NCI-H345 (cell line): ENCODE data around the gene SLC35F1.

Experiments
- DNase-seq: peaks from one replicate; lab custom pipeline; 2025; lab: John Stamatoyannopoulos, UW

Gene SLC35F1

GRCh38 chr6:118122801-118123200, 215.7 kb downstream of the SLC35F1 start:
- no peak for DNase-seq

DNA sequence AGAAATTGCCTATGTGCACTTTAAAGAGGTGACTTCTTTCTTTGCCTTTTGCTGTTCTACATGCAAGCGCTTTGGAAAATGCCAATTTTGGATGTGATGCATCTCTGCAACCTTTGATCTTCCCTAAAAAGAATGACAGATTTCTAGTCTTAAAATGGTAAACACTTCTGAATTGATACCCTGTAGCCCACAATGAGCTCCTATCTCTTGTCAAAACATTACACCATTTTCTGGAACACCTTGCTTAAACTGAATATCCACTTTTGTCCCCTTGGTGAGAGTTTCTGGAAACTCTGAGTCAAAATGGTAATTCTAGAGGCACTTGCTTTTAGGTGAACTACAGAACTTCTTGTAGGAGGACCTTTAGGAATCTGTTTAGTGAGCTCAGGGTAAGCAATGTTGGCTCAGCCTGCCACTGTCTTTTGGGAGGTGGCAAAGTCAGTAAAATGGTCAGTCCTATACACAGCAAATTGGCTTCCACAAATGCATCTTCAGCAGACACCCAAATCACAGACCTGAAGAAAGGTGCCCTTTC, 216.5 kb downstream of the SLC35F1 start:
- DNase-seq, result no peak

- no peak for DNase-seq
These were observed 217.8 kb downstream of the SLC35F1 start for GRCh38 chr6:118124851-118125250.

DNA sequence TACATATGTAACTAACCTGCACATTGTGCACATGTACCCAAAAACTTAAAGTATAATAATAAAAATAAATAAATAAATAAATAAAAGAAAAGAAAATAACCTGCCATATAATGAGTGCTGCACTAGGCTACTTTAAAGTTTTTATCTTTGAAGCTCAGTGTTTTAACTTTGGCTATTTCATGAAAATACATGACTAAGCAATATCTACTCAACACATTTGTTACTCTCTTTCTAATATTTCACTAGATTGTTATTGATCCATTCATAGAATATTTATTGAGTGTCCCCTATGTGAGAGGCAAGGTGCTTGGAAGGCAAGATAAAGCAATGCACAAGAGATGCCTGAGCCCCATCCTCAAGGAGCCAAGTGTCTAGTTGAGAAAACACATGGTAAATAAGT, 221.7 kb downstream of the SLC35F1 start:
- DNase-seq, result no peak

- DNase-seq, result no peak
These were observed 227.1 kb downstream of the SLC35F1 start for GRCh38 chr6:118134206-118134605.

DNA sequence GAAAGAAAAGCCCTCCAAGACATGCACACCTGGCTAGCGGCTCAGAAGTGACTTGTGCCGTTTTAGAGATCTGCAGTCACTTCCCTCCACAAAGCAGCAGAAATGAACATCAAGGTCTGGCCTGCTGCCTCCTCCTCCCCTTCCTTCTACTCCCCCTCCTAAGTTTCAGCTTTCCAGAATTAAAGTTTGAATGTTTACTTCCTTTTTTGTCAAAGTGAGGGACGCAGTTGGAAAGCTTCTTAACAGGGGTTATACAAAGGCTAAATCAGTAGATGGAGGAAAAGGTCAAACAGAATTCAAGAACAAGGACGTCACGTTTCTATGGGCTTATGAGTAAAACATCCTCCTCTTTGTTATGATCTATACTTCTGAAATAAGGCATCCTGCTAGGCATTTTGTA, 227.7 kb downstream of the SLC35F1 start:
- DNase-seq, result no peak

DNA sequence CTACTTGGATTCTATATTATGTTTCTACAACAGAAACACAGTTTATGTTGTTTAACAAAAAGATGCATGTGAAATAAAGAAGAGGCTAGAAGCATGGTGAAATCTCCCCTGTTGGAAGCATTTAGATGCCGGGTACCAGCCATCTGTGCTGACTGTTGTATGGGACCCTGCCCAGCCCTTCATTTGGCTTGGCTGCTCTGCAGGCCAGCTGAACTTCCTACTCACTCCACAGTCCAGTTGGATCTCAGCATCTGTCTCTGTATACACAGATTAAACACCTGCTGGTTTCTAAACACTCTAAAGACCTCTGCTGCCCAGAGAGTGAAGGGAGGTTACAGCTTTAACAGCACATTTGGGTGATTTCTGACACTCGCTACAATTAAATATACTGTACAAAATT, 228.3 kb downstream of the SLC35F1 start:
- no peak for DNase-seq

- DNase-seq, result no peak
These were observed 234.1 kb downstream of the SLC35F1 start for GRCh38 chr6:118141211-118141610.

DNA sequence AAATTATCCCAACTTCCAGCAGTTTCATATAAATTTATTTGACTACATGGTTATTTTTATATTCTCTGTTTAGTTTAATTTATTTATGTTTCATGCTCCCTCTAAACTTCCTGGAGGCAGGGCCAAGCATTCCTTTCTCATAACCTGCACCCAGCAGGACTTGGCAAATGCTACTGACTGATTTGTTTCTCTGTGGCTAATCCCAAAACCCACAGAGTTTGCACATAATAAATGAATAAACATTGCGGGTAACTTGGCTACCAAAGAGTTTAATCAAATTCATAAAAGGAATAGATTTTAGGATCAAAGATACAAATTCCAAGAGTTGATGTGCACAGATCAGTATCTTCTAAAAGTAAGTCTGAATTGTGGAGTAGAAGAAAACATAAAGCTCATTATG, 239.5 kb downstream of the SLC35F1 start:
- DNase-seq, result no peak

DNA sequence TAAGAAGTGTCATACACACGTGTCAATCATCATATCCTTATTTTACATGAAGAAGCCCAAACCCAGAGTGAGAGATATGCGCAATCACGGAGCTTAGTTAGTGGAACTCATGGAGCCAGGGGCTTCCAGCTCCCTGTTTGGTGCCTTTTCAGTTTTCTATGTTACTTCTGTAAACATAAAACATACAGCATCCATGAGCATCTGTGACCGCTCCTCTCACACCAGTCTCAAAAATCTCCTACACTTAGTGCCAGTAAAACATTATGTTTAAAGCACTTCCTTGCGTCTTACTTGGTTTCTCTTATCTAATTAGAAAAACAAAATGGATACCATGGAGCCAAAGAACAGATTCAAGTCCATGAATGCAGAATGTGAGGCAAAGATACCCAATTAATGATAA, 240.4 kb downstream of the SLC35F1 start:
- no peak for DNase-seq

DNA sequence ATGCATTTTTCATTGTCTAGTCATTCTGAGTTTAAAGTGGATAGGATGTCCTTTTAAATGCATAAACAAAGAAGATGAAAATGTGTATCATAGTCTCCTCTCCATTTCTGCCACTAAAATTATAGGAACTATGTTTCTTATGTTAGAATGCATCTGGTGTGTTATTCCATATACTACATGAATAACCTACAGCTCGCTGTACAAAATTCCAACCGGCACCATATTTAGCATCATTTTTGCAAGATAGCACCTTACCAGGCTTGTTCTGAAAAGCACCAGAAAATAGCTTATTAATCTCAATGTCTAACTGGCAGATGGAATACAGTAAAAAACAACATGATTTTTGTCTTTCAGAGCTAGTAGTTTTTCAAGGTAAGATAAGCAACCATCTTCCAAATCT, 241.5 kb downstream of the SLC35F1 start:
- no peak for DNase-seq

- DNase-seq, result no peak
These were observed 245.5 kb downstream of the SLC35F1 start for GRCh38 chr6:118152524-118152923.

- no peak for DNase-seq
These were observed 254.3 kb downstream of the SLC35F1 start for GRCh38 chr6:118161343-118161742.

GRCh38 chr6:118163542-118163941, 256.5 kb downstream of the SLC35F1 start:
- DNase-seq, result no peak

DNA sequence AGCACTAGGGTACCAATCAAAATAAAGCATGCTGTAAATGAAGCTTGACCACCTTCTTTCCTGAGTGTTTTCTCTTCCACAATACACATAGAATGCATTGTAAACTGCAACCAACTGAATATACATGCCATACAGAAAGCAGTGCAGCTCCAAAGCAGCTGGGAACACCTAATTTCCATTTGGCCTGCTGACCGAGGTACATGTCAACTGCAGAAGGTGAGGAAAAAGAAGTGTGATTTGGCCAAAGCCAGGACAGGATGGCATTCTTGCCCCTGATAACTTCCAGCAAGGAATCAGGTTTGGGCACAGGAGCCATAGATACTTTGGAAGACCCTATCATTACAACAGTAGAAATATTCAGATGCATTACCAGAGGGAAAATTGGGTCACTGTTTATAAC, 258.4 kb downstream of the SLC35F1 start:
- DNase-seq, result no peak

DNA sequence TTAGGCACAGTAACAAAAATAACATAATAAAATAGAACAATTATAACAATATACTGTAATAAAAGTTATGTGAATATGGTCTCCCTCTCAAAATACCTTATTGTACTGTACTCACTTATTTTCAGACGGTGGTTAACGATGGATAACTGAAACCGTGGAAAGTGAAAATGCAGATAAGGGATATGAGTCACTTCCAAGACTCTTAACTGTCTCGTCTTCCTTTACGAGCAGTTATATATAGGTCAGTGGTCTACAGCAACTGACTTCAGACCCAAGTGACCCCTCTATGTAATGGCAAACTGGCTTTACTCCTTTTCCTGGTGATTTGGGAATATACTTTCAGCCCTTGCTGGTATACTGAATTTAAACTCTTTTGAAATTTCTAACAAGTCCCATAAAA, 261.4 kb downstream of the SLC35F1 start:
- no peak for DNase-seq

DNA sequence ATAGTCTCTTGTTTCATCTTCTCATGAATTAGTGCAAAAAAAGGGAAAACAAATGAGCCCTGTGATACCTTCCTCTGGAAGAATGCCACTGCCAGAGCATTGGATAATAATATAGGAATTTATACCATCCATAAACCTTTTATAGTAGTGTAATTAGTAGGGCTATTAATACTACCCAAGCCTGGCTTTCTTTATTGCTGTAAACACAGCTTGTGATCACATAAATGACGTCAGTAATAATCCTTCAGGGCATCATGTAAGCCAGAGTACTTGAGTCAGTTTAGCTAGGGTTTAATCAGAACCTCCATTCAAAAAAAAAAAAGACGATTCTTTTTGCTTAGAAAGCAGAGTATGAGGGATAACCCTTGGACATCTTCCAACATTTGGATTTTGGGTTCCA, 264.8 kb downstream of the SLC35F1 start:
- DNase-seq, result no peak

- no peak for DNase-seq
These were observed 267.0 kb downstream of the SLC35F1 start for GRCh38 chr6:118174071-118174470.

GRCh38 chr6:118177720-118178119, 270.7 kb downstream of the SLC35F1 start:
- DNase-seq, result no peak

- DNase-seq, result no peak
These were observed 272.0 kb downstream of the SLC35F1 start for GRCh38 chr6:118179048-118179447.

GRCh38 chr6:118186672-118187567, 279.9 kb downstream of the SLC35F1 start:
- DNase-seq, result peak; percentile 19

DNA sequence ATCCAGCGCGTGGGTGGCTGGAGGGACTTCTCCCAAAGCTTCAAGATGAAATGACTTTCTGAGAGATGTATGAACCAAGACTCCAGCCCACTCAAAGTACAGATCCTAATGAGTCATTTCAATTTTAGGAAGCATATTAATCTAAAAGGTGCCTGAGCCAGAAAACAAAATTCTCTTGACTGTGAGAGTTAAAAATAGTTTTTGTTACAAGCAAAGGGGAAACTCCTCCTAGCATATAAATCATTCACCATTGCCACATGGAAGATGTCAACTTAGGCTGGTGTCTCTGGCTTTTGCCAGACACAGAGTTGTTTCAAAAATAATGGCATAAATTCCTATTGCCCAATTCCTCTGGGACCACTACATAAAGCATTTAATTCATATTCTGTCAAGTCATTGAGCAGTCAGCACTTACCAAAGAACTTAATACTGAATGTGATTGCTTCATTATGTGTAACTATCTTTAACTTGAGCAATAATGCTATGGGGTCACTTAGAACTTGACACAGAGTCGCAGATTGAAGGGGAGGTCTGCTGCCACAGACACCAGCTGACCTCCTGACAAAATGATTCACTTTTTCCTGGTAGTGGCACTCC, 280.6 kb downstream of the SLC35F1 start:
- no peak for DNase-seq

DNA sequence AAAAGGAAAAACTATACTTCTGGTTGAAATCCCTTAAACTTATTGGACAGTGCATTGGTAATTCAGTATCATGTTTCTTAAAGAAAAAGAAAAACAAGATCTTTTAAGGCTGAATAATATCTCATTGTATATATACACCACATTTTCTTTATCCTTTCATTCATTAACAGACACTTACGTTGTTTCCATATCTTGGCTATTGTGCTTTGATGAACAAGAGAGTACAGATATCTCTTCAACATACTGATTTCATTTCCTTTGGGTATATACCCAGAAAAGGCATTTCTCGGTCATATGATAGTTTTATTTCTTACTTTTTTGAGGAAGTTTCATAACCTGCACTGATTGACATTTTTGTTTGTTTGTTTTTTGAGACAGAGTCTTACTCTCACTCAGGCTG, 281.5 kb downstream of the SLC35F1 start:
- no peak for DNase-seq
